NOMO-1 treated with dmso at 0.1 percent for 144 hours (cell line): ENCODE measurements around the gene CNTNAP2.

Experiments used
- DNase-seq: peaks from one replicate; lab custom pipeline; 2025; ENCODE audit not compliant: unreplicated experiment; lab: John Stamatoyannopoulos, UW

The CNTNAP2 gene

DNA sequence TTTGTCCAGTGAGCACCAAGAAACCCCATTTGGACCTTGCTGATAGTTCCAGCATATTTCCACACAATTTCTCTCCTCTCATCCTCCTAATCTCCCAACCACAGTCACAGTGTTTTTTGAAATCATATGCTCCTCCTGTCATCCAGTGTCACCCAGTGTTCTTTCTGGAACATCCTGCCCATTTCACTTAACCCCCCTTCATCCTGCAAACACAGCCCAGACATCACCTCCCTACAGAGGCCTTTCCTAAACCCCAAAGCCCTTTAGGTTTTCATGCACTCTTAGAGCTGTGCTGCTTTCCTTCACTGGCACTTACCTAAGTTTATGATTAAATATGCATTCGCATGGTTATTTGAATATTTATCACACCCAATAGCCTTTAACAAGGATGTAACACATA is 1316.0 kb downstream of the CNTNAP2 start:
- no peak for DNase-seq

DNA sequence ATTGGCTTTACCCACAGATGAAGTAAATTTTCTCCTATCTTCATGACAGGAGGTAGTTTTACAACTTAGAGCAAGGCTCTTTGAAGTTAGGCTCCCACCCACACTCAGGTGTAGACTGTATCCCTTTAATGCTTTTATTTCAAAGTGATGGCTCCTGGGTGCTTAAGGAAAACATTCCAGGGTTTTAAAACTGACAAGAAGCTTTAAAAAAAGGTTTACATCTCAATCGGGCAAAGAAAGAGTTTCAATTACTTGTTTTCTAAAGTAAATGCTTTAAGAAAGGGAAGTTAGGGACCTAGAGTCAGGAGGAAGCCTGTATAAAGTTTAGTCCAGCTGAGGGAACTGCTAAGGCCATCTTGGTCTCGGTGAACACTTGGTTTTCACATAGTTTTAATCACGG is 1320.1 kb downstream of the CNTNAP2 start:
- DNase-seq = no peak

DNA sequence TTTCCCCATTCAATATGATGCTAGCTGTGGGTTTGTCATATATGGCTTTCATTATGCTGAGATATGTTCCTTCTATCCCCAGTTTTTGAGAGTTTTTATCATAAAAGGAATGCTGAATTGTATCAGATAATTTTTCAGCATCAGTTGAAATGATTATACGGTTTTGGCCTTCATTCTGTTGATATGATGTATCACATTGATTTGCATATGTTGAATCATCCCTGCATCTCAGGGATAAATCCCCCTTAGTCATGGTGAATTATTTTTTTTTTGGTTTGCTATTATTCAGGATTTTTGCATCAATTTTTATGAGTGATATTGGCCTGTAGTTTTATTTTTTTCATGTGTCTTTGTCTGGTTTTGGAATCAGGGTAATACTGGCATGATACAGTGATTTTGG is 1321.6 kb downstream of the CNTNAP2 start:
- DNase-seq = no peak

DNA sequence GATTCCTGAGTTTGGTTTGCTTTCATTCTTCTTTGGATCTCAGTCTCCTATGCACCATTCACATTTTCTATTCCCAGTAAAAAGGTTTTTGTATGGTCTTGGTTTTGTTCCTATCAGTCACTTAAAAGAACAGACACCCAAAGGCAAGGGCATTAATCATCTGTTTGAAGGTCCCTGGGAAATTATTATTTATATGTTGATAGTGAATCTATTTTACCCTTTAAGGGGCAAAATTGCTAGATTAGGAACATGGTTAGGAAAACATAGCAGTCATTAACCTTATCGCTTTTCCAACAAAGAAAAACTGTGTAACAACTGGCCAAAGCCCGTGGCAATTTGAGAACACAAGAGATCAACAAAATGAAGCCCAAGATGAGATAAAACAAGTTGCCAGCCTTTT is 1327.3 kb downstream of the CNTNAP2 start:
- DNase-seq = no peak

GRCh38 chr7:147452816-147453215 is 1336.2 kb downstream of the CNTNAP2 start:
- DNase-seq = no peak

DNA sequence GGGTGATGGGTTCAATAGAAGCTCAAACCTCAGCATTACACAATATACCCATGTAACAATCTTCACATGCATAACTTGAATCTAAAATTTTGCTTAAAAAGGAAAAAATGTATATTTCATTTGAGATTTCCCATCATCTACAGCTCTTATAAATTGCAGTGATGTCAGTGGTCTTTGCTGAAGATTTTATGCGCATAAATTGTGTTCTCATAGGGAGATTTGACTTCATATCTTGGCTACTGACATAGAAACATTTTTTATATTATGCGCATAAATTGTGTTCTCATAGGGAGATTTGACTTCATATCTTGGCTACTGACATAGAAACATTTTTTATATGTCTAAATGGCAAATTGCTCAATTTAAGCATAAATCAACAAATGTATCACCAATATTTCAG is 1348.6 kb downstream of the CNTNAP2 start:
- DNase-seq = no peak

GRCh38 chr7:147472556-147472955 is 1356.0 kb downstream of the CNTNAP2 start:
- DNase-seq = no peak

DNA sequence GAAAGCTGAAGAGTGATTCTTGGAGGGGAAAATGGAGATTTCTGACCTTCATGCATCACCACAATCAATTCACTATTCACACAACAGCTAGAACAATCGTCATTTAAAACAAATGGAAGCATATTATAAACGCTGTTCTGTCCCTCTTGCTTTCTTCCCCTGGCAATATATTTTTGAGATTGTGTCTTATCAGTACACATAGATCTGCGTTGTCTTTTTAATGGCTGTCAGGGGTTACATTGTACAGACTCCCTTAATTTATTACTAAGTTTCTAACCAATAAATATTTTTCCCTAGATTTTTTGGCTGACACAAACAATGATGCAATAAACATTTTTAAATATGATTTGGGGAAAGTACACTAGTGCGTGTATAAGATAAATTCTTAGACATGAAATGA is 1358.3 kb downstream of the CNTNAP2 start:
- DNase-seq = no peak

- no peak for DNase-seq
These were observed 1360.9 kb downstream of the CNTNAP2 start for GRCh38 chr7:147477526-147477925.

- DNase-seq = no peak
These were observed 1362.2 kb downstream of the CNTNAP2 start for GRCh38 chr7:147478796-147479195.

GRCh38 chr7:147483634-147484292 is 1367.2 kb downstream of the CNTNAP2 start:
- DNase-seq = no peak

DNA sequence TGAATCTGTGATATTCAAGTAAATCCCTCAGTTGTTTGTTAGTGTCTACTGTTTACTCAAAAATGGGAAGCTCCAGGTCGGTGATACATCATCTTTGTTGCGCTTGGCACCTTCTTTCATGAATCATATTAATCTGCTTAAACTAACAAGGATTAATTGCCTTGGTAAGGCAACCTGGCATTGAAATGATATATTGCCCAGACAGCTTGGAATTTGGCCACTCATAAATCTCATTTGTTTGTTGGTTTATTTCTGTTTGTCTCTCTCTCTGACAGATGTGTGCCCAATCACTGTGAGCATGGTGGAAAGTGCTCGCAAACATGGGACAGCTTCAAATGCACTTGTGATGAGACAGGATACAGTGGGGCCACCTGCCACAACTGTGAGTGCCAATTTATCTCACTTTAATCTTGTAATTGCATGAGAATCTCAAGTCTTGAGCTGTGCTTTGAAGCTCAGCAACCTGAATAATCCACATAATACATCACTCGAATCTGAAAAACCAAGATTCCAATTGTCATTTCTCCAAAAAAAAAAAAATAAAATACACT is 1369.1 kb downstream of the CNTNAP2 start:
- no peak for DNase-seq

GRCh38 chr7:147492606-147493005 is 1376.0 kb downstream of the CNTNAP2 start:
- no peak for DNase-seq

GRCh38 chr7:147496209-147496608 is 1379.6 kb downstream of the CNTNAP2 start:
- no peak for DNase-seq

DNA sequence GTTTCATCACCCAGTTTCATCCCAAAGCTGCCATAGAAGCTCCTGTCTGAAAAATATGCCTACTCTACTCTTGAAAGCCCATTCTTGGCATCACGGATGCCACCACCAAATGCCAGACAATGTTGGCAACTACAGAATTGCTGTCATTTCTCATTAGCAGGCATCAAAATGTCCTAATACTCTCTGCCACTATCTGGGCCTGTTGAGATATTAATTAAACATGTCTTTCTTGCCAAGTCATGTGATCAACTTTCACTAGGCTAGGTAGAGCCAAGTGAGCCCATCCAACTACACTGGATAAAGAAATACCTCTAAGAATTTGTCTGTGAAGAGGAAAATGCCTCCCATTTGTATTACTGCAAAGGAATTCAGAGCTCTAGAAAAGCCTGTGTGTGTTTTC is 1380.6 kb downstream of the CNTNAP2 start:
- no peak for DNase-seq

DNA sequence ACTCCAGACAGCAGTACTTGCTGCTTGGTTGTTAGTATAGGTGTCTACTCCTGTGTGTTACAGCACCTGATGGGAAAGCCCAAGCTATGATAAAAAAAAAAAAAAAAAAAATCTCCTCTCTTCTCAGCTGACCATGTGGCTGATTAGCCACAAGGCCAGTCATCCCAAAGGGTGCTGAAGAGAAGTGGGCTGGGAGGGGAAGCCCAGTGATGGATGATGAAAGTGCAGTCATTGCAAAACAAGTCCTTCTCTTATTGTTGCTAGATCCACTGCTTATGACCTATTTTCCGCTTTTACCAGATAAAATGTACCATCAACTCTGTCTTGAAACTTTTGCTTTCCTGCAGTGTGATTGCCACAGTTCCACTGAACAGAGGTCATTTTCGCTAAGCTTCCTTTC is 1381.5 kb downstream of the CNTNAP2 start:
- no peak for DNase-seq

DNA sequence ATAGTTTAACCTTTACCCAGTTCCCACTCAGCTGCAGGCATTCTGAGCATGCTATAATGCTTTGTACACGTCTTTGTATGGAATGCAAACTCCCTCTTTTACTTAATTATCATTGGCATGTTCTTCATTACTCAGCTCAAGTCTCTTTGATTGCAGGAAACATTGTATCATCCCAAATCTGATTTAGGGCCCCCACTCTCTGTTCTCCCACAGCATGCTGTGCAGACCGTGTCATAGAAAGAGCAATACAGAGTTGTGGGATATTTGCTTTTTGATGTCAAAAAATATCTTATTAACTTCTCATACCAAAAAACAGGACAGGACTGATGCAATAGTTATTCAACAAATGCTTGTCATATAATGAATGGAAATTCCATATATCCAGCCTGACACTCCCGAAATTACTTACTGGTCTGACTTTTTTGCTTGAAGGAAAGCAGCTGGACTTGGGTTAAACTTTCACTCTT is 1392.5 kb downstream of the CNTNAP2 start:
- DNase-seq = no peak

- no peak for DNase-seq
These were observed 1393.1 kb downstream of the CNTNAP2 start for GRCh38 chr7:147509541-147510200.

- no peak for DNase-seq
These were observed 1393.6 kb downstream of the CNTNAP2 start for GRCh38 chr7:147510201-147510542.

GRCh38 chr7:147510923-147511322 is 1394.3 kb downstream of the CNTNAP2 start:
- no peak for DNase-seq

DNA sequence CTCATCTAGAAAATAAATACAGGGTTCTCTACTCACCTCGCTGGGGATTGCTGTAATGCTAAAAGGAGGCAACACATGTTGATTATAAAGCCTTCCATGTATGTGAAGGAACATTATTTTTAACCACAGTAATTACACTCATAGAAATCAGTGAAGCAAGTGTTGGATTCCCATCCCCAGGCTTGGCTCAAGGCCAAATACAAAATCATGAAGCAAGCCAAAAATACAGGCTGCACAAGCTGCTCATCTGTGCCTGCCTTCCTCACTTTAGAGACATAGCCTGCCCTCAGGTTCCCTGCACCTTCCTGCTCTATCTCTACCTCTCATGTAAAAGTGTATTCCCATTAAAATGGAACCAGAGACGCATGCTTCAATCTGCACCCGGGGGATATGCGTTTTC is 1396.8 kb downstream of the CNTNAP2 start:
- DNase-seq = no peak

DNA sequence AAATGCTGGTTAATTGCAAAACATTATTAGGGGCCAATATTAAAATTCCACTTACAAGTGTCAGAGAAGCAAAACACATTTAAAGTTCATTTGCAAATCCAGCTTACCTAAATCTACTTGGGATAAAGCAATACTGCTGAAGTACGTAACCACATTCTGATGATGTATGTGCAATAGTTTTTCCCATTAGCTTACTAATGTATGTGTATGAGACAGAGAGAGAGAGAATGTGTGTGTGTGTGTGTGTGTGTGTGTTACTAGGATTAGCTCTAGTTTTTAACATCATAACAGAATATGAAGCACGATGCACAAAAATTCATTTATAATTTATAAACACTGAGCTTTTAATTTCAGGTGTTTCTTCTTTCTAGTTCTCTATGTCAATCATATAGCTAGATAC is 1399.8 kb downstream of the CNTNAP2 start:
- DNase-seq = no peak

- no peak for DNase-seq
These were observed 1402.5 kb downstream of the CNTNAP2 start for GRCh38 chr7:147519062-147519461.
